Left ventricle myocardium superior (tissue), 1 donor: ENCODE data around the gene JAKMIP2. TPM values are rescaled to one million over a fixed set of nuclear protein-coding genes. Genes with fewer than 3 reads are reported as not detected.
"Not testable (repeated sequence)": the region's sequence is repeated elsewhere in the genome, so short reads cannot be mapped to it uniquely, and the experiment has no call there.

Experiments
- ATAC-seq: fragments of 200-7000 bp; cut with Tn5 transposase; one replicate; pipeline ENCODE4 v1.9.1; 2020; ENCODE audit warnings: mild to moderate bottlenecking, moderate library complexity
- DNase-seq: peaks from one replicate; pipeline ENCODE4 v3.0.0-alpha.2; 2020
- intact Hi-C: fragments of 100-400 bp; cut with micrococcal nuclease; formaldehyde crosslinking; loops from one replicate; pipeline ENCODE4 v1.11.0; 2022
- long read RNA-seq: library from polyadenylated mRNA; unstranded; transcript quantifications from one replicate; pipeline ENCODE4 v2.0.0, GENCODE V29; 2021
- total RNA-seq: library from RNA; stranded (reverse); fragmentation: NEBNext Ultra II Directional; extraction: Animal tissue kit (Norgen Biotek cat#: 25700); gene quantifications from one replicate; pipeline ENCODE4 v1.2.1, GENCODE V29; 2021
- donor health status: DM: no; HTN: yes; CAD: no; lungs with severe emphysema.

Gene JAKMIP2
- total RNA-seq, result 0.50 TPM
- long read RNA-seq, result 0 reads

- DNase-seq (peak; percentile 69), ATAC-seq (peak; percentile 96)
- intact Hi-C loops, result no loop called here
Measured at GRCh38 chr5:147782110-147783028, at the start of gene JAKMIP2. Gene JAKMIP2, minus strand, starts transcription at chr5:147782728. Its CDS starts 110,922 bp downstream, at chr5:147671806.

- no peak for ATAC-seq
- DNase-seq, result no peak
- intact Hi-C loops, result no loop called here
Measured at GRCh38 chr5:147831465-147831864, 48.9 kb upstream of the JAKMIP2 start, which contains the start of gene SPINK1. Gene SPINK1, minus strand, starts transcription at chr5:147831671. Its CDS starts 94 bp downstream, at chr5:147831577.

- intact Hi-C loops, result no loop called here
- DNase-seq (no peak), ATAC-seq (no peak)
Measured at GRCh38 chr5:147830035-147830434, 47.5 kb upstream of the JAKMIP2 start.

- intact Hi-C loops, ATAC-seq, DNase-seq: not testable (repeated sequence)
Measured at GRCh38 chr5:147827017-147827416, 44.5 kb upstream of the JAKMIP2 start.

GRCh38 chr5:147826361-147826760 is 43.8 kb upstream of the JAKMIP2 start:
- intact Hi-C loops, result no loop called here
- DNase-seq (no peak), ATAC-seq (no peak)

GRCh38 chr5:147822686-147823491 is 40.4 kb upstream of the JAKMIP2 start:
- peak; percentile 75 for ATAC-seq
- intact Hi-C loops, result loop anchor here (2.0 kb wide), 1 partner anchor 194 kb away; no protein-coding TSS in a partner anchor
- peak; percentile 34 for DNase-seq

- ATAC-seq, DNase-seq: not testable (repeated sequence)
- intact Hi-C loops, result loop anchor here (2.0 kb wide), 1 partner anchor 193 kb away; no protein-coding TSS in a partner anchor
Measured at GRCh38 chr5:147822222-147822621, 39.7 kb upstream of the JAKMIP2 start.

GRCh38 chr5:147821766-147822165 is 39.2 kb upstream of the JAKMIP2 start:
- ATAC-seq, result no peak
- DNase-seq, result no peak
- intact Hi-C loops, result loop anchor here (2.0 kb wide), 1 partner anchor 193 kb away; no protein-coding TSS in a partner anchor

- DNase-seq (no peak), ATAC-seq (no peak)
- intact Hi-C loops, result no loop called here
Measured at GRCh38 chr5:147819261-147819770, 36.8 kb upstream of the JAKMIP2 start.

GRCh38 chr5:147818290-147818689 is 35.8 kb upstream of the JAKMIP2 start:
- intact Hi-C loops, result no loop called here
- no peak for ATAC-seq
- DNase-seq, result no peak

GRCh38 chr5:147813696-147814095 is 31.2 kb upstream of the JAKMIP2 start:
- intact Hi-C loops, result no loop called here
- no peak for ATAC-seq
- no peak for DNase-seq

GRCh38 chr5:147809830-147810666 is 27.5 kb upstream of the JAKMIP2 start:
- no peak for ATAC-seq
- no peak for DNase-seq
- intact Hi-C loops, result no loop called here

GRCh38 chr5:147805030-147805454 is 22.5 kb upstream of the JAKMIP2 start:
- DNase-seq (no peak), ATAC-seq (peak; percentile 55)
- intact Hi-C loops, result no loop called here

- no peak for DNase-seq
- no peak for ATAC-seq
- intact Hi-C loops, result no loop called here
Measured at GRCh38 chr5:147804334-147804733, 21.8 kb upstream of the JAKMIP2 start.

GRCh38 chr5:147803926-147804325 is 21.4 kb upstream of the JAKMIP2 start:
- ATAC-seq, result no peak
- intact Hi-C loops, result no loop called here
- DNase-seq, result no peak

- DNase-seq, intact Hi-C loops, ATAC-seq: not testable (repeated sequence)
Measured at GRCh38 chr5:147803161-147803560, 20.6 kb upstream of the JAKMIP2 start.

- DNase-seq, result no peak
- no peak for ATAC-seq
- intact Hi-C loops, result no loop called here
Measured at GRCh38 chr5:147801461-147801860, 18.9 kb upstream of the JAKMIP2 start.

GRCh38 chr5:147800491-147800890 is 18.0 kb upstream of the JAKMIP2 start:
- intact Hi-C loops, result no loop called here
- DNase-seq (no peak), ATAC-seq (no peak)
